ENCODE data around the gene PLPP3.

DNA sequence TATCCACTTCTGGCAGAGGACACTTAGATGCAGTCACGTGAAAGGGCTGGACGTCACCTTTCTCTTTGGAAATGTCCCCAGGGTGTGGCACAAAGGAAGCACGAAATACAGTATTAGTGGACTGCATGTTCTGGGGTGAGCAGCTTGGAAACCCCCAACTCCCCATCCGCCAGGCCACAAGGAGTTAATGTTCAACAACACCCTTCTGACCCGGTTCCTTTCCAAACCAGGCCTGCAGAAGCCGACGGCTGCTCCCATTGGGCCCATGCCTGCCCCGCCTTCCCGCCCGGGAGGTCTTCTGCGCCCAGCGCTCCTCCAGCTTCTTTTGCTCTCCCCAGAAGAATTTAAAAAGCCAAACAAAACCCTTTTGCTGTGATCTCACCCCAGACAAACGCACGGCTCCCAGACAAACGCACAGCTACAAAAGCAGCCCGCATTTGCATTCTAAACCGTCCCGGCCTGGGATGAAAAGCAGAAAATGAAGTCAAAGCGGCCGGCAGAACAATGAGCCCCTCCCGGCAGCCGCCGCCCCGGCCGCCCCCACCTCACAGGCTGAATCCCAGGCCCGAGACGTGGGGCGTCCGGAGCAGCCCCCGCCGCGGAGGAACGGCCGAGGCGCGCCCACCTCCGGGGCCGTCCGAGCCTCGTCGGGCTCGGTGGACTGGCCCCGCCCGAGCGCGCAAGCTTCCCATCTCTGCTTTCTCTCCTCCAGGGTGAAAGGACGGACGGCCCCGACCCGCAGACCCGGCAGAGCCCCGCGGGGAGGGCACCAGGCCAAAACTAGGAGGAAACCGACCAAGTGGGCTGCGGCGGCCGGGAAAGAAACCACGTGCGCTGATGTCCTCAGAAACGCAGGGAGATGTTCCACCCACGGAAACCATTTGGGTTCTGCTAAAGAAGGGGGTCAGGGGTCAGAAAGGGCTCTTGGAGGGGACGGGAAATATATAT, 101.9 kb downstream of the PLPP3 start:
- TF ChIP-seq, protein P1, sequence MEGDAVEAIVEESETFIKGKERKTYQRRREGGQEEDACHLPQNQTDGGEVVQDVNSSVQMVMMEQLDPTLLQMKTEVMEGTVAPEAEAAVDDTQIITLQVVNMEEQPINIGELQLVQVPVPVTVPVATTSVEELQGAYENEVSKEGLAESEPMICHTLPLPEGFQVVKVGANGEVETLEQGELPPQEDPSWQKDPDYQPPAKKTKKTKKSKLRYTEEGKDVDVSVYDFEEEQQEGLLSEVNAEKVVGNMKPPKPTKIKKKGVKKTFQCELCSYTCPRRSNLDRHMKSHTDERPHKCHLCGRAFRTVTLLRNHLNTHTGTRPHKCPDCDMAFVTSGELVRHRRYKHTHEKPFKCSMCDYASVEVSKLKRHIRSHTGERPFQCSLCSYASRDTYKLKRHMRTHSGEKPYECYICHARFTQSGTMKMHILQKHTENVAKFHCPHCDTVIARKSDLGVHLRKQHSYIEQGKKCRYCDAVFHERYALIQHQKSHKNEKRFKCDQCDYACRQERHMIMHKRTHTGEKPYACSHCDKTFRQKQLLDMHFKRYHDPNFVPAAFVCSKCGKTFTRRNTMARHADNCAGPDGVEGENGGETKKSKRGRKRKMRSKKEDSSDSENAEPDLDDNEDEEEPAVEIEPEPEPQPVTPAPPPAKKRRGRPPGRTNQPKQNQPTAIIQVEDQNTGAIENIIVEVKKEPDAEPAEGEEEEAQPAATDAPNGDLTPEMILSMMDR (IDR thresholded peaks at IDR 0.05), result no peak
- TF ChIP-seq POLR2A (IDR thresholded peaks at IDR 0.05), result no peak

Measured in lower leg skin (tissue), 3 donors.